K562 (cell line): ENCODE data around the gene KLF1.

ENCODE experiments used
- CREB1 ChIP-seq, 2 experiments: sonication (generic) in 1 of 2; formaldehyde crosslinking in 1 of 2; IDR thresholded peaks; 2 replicates each; pipeline versions ENCODE4 v1.6.1 to v1.8.0; 2012 to 2022; ENCODE audit warnings: inconsistent platforms in 1 of 2, mild to moderate bottlenecking in 1 of 2, missing genetic modification reagents in 1 of 2, moderate library complexity in 1 of 2
- JUN ChIP-seq, 2 experiments: sonication (generic) in 1 of 2; formaldehyde crosslinking in 1 of 2; IDR thresholded peaks; 2 replicates each; pipeline versions ENCODE4 v1.6.1 to v1.8.0; 2012 to 2022; ENCODE audit warnings: borderline replicate concordance in 2 of 2, mild to moderate bottlenecking in 2 of 2, improper control_type of control experiment in 1 of 2, low read depth in 1 of 2, low read length in 1 of 2, missing genetic modification reagents in 1 of 2
- JUNB ChIP-seq: fragments of 450-650 bp; formaldehyde crosslinking; conservative IDR thresholded peaks from 2 replicates; pipeline ENCODE4 v1.4.0; 2020; ENCODE audit warnings: mild to moderate bottlenecking
- POLR2AphosphoS5 ChIP-seq: IDR thresholded peaks from 2 replicates; pipeline ENCODE4 v1.6.1; 2011; ENCODE audit warnings: mild to moderate bottlenecking, low read depth, low read length, moderate library complexity; ENCODE audit not compliant: control insufficient read depth, insufficient read depth
- ZKSCAN8 ChIP-seq: fragments of 200-800 bp; sonication (Bioruptor generic); IDR thresholded peaks from 2 replicates; pipeline ENCODE4 v1.6.1; 2016; ENCODE audit warnings: missing genetic modification characterization, missing compliant biosample characterization
- TF ChIP-seq, protein P1 (sequence below): sonication (generic); formaldehyde crosslinking; IDR thresholded peaks from 2 replicates; pipeline ENCODE4 v1.8.1; 2023; ENCODE audit warnings: mild to moderate bottlenecking, missing genetic modification reagents

- TF ChIP-seq CREB1 (IDR thresholded peaks at IDR 0.05) (0 out of 2 replicates have a peak, but pooled peaks have one; percentile 57), CREB1 (CRISPR knock-in tag; IDR thresholded peaks at IDR 0.05) (peak; percentile 53), JUNB (no peak), JUN (IDR thresholded peaks at IDR 0.05; ENCODE audit: borderline replicate concordance, low read depth, low read length) (no peak), JUN (CRISPR knock-in tag; IDR thresholded peaks at IDR 0.05; ENCODE audit: borderline replicate concordance) (no peak), ZKSCAN8 (CRISPR knock-in tag) (no peak), POLR2AphosphoS5 (no peak)
- TF ChIP-seq, protein P1, sequence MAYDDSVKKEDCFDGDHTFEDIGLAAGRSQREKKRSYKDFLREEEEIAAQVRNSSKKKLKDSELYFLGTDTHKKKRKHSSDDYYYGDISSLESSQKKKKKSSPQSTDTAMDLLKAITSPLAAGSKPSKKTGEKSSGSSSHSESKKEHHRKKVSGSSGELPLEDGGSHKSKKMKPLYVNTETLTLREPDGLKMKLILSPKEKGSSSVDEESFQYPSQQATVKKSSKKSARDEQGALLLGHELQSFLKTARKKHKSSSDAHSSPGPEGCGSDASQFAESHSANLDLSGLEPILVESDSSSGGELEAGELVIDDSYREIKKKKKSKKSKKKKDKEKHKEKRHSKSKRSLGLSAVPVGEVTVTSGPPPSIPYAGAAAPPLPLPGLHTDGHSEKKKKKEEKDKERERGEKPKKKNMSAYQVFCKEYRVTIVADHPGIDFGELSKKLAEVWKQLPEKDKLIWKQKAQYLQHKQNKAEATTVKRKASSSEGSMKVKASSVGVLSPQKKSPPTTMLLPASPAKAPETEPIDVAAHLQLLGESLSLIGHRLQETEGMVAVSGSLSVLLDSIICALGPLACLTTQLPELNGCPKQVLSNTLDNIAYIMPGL (CRISPR knock-in tag): no peak
Observed at GRCh38 chr19:12838886-12839756, 47.9 kb downstream of the KLF1 start.
